ENCODE results near the gene EFHD2.
A peak's percentile ranks its signal among the peaks of the same experiment; 100 is the strongest.
"Not testable (repeated sequence)": the region's sequence is repeated elsewhere in the genome, so short reads cannot be mapped to it uniquely, and the experiment has no call there.

Gene EFHD2

DNA sequence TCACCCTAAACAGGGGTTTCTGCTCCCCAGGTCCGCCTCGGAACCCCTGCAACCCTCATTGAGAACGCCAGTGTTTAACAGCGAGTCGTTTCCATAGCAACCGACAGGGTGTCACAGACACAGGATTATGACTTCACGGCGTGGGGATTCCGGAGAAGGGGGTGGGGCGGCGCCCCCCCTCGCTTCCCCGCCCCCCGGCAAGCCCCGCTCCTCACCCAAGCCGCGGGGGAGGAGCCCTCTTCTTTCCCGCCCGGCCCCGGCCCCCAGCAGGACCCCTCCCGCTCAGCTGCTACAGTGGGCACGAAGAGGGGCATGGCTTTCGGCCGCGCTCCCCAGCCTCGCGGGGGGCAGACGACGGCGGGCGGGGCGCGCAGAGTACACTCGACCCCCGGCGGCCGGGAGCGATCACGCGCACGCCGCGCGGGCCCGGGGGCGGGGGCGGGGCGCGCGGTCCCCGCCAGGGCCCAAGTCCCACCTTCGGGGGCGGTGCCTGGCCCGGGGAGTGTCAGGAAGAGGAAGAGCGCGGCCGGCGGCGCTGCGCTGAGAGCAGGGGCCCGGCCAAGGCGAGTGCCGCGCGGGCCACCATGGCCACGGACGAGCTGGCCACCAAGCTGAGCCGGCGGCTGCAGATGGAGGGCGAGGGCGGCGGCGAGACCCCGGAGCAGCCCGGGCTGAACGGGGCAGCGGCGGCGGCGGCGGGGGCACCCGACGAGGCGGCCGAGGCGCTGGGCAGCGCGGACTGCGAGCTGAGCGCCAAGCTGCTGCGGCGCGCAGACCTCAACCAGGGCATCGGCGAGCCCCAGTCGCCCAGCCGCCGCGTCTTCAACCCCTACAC is at the start of gene EFHD2:
Gene EFHD2, plus strand, starts transcription at position 501 of the 835 bp plus-strand sequence. Its CDS starts 84 bp downstream, at position 585.
- DNase-seq, result peak in 45 of 56 donors; percentile 7 to 82 (median 36)

DNA sequence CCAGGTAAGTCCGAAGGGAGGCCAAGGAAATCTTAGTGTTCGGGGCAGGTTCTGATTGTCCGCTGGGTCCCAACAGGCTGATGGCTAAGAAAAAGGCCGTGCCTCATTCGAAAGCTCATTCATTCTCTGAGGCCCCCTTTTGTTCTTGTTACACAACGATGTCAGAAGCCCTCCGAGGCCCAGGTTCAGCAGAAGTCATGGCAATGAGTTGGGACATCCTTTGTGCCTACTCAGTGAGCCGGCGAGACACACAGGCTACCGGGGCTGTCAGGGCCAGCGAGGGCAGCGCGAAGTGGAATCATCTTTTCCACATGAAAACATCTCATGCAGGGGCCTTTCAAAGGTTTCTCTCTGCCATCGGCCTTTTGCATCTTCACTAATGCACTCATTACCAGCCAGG is 49.0 kb upstream of the EFHD2 start:
- DNase-seq, result no peak

GRCh38 chr1:15362096-15362736 is 47.5 kb upstream of the EFHD2 start:
- DNase-seq, result no peak

DNA sequence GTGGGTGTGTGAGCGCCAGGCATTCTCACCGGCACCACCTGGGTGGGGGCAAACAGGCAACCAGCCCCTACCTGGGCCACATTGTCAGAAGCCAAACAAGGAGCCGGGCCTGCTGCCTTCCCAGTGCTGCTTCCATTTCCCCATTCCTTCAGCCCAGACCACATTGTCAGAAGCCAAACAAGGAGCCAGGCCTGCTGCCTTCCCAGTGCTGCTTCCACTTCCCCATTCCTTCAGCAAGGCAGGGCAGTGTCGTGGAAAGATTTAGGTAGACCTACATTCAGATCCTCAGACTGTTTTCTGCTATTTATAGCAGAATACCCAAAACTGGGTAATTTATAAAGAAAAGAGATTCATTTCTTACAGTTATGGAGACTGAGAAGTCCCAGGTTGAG is 47.0 kb upstream of the EFHD2 start:
- DNase-seq, result no peak

DNA sequence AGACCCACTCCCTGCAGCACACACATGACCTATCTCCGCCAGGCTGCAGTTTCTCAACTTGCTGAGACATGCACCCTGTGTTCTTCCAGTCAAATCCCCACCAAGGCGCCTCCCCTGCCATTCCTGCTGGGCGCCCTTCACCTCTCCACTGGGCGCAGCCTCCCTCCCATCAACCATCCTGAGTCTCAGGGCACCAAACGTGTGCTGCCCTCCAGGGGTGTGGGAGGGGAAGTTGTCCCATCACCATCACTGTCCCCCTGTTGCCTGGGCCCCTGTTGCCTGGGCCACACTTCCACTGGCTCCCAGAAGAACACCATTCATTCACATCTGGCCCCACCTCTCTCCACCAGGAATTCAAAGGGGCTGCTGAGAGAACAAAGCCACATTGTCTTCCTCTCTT is 44.9 kb upstream of the EFHD2 start:
- DNase-seq, result no peak

- no peak for DNase-seq
Observed at GRCh38 chr1:15368888-15369287, 40.8 kb upstream of the EFHD2 start.

DNA sequence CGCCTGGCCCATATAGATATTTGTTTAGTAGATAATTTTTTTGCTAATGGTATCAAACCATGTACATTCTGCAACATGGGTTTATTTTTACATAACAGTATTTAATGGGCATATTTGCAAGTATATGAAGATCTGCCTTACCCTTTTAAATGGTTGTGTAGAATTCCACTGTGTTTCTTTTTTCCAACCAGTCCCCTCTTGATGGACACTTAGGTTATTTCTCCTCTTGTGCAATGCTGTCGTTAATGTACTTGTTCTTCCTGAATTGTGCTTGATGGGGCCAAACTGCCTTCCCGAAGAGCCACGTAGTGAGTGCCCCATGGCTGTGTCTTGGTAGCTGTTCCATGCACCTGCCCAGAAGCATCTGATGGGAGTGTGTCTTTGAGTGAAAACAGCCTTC is 39.4 kb upstream of the EFHD2 start:
- DNase-seq, result no peak

GRCh38 chr1:15370781-15371520 is 38.7 kb upstream of the EFHD2 start:
- DNase-seq, result peak in 40 of 56 donors; percentile 1 to 71 (median 24)

GRCh38 chr1:15371610-15372545 is 37.8 kb upstream of the EFHD2 start:
- no peak for DNase-seq

DNA sequence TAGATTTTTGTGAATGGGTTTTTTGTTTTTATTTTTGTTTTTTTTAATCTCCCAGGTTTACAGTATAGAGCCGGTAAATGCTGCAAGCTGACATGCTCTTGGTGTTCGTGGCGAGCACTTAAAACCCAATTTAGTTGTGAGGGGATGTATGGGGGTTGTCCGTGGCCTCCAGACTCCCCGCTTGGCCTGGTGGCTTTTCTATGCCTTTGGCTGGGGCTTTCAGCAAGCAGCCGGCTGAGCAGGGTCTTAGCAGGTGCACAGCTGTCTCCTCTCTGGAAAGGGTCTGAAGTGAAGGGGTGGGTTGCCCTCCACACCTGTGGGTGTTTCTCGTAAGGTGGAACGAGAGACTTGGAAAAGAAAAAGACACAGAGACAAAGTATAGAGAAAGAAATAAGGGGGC is 31.0 kb upstream of the EFHD2 start:
- no peak for DNase-seq

GRCh38 chr1:15379151-15379550 is 30.5 kb upstream of the EFHD2 start:
- not testable (repeated sequence) for DNase-seq

GRCh38 chr1:15380601-15381508 is 28.8 kb upstream of the EFHD2 start:
- no peak for DNase-seq

GRCh38 chr1:15381805-15382204 is 27.9 kb upstream of the EFHD2 start:
- no peak for DNase-seq

GRCh38 chr1:15382601-15383518 is 26.8 kb upstream of the EFHD2 start:
- no peak for DNase-seq

- DNase-seq, result no peak
Observed at GRCh38 chr1:15383810-15384209, 25.9 kb upstream of the EFHD2 start.

DNA sequence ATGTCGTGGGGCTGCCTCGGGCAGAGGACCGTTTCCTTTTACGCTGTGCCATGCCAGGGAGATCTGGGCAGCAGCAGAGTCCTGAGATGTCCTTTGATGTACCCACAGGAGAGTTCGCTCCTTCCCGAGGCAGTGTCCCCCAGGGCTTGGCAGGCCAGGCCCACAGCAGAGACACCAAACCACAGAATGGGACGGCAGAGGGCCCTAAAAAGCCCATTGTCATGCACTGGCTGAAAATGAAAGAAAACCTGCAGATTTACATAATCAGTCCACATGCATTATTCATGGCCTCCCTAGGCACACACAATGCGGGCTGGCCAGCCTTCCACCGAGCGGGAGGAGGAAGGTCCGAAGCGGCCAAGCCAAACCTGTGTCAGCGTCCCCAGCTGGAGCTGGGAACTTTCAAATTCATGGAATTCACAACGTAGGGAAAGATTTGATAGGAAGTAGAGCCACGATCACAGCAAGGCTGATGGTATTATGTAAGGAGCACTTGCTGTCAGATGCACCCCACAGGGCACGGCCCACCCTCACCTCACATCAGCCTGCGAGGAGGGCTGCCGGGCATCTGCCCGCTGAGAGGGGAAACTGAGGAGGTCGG is 25.3 kb upstream of the EFHD2 start:
- DNase-seq, result peak in 50 of 56 donors; percentile 1 to 74 (median 40)

GRCh38 chr1:15385420-15385819 is 24.3 kb upstream of the EFHD2 start:
- no peak for DNase-seq

DNA sequence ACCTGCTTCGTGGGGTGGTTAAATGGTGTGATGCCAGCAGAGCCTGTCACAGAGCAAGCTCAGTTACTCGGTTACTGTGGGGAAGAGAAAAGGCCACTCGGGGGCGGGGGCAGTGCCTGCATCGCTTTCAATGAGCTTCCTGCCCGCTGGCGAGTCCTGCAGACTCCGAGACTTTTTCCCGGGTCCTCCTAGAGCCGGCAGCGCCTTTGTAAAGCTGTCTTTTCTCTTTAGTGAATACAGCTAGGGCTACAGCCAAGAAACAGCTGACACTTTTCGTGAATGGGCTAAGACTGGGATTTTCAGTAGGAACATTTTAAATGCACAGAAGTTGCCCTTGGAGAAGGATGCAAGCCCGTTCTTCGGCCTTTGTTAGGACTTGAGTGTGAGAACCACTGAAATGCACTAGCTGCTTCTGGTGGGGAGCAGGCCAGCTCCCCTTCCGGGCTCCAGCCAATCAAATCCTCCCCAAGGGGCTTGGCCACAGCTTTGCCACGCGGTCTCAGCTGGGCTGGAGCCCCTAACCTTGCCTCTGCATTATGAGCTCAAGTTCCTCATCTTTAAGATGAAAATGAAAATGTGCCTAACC is 23.4 kb upstream of the EFHD2 start:
- peak in 51 of 56 donors; percentile 9 to 86 (median 53) for DNase-seq

Measured in nucleus accumbens (tissue), 56 donors.